ENCODE results near the gene CUX1.

Gene CUX1

DNA sequence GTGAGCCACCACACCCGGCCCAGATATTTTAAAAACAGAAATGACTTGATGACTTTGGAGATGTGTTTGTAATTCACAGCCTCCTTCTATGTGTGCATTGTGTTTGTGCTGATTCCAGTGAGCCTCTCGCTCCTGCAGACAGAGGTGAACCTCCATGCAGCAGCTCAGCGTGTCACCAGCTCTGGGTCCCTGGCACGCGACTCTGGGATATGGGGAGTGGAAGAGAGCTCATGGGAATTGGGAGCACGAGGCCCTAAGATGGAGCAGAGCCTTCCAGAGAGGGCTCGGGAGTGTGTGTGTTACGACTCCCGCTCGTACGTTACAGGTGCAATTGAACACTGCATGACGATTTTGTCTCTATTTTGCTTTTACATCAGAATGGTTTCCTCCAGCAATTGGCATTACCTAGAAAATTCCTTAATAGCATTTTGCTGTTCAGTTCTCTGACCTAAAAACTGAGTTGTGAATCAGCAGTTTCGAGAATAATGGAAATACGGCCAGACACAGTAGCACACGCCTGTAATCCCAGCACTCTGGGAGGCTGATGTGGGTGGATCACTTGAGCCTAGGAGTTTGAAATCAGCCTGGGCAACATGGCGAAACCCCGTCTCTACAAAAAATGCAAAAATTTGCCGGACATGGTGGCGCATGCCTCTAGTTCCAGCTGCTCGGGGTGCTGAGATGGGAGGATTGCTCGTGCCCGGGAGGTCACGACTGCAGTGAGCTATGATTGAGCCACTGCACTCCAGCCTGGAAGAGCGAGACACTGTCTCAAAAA is 204.6 kb downstream of the CUX1 start (continued):
- TF ChIP-seq ZNF792 (tag by site-specific recombination; IDR thresholded peaks at IDR 0.05) (no peak), ZNF394 (tag by site-specific recombination; IDR thresholded peaks at IDR 0.05; ENCODE audit: borderline replicate concordance) (no peak), ZNF37A (tag by site-specific recombination; IDR thresholded peaks at IDR 0.05) (no peak), ZEB2 (tag by site-specific recombination; IDR thresholded peaks at IDR 0.05) (no peak), GFI1B (tag by site-specific recombination; IDR thresholded peaks at IDR 0.05) (no peak), ZNF585B (tag by site-specific recombination; IDR thresholded peaks at IDR 0.05) (no peak), ZNF510 (tag by site-specific recombination; IDR thresholded peaks at IDR 0.05; ENCODE audit: insufficient replicate concordance) (no peak)
- TF ChIP-seq, protein P1, sequence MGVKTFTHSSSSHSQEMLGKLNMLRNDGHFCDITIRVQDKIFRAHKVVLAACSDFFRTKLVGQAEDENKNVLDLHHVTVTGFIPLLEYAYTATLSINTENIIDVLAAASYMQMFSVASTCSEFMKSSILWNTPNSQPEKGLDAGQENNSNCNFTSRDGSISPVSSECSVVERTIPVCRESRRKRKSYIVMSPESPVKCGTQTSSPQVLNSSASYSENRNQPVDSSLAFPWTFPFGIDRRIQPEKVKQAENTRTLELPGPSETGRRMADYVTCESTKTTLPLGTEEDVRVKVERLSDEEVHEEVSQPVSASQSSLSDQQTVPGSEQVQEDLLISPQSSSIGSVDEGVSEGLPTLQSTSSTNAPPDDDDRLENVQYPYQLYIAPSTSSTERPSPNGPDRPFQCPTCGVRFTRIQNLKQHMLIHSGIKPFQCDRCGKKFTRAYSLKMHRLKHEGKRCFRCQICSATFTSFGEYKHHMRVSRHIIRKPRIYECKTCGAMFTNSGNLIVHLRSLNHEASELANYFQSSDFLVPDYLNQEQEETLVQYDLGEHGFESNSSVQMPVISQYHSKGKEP (tag by site-specific recombination; IDR thresholded peaks at IDR 0.05): no peak

DNA sequence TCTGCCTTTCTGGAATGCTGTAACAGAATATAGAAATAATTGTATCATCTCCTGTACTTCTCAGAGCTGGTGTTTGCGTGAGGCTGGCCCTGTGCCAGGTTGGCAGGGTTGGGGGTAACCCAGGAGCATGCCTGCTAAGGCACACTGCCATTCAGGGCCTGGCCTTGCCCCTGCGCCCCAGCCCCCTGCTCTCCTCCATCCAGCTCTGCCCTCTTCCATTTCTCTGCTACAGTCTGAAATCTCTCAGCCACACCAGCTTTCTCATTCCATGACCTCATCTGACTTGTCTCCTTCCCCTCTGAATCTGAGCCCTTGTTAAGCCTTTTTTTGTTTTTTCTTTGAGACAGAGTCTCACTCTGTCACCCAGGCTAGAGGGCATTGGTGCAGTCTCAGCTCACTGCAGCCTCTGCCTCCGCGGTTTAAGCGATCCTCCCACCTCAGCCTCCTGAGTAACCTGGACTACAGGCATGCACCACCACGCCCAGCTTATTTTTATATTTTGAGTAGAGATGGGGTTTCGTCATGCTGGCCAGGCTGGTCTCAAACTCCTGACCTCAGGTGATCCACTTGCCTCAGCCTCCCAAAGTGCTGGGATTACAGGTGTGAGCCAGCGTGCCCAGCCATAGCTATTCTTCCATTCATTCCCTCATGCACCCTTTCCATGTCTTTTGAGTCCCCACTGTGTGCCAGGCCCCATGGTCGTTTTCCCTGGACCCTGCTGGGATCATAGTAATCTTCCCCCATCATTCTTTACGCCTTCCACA is 206.8 kb downstream of the CUX1 start:
- Histone ChIP-seq H3K4me1 (ENCODE audit: control insufficient read depth, insufficient read depth, low read length) (no peaks in the 10 kb centered on the region), H3K36me3 (ENCODE audit: control insufficient read depth in 2 of 2, insufficient read depth in 1 of 2, low read length in 2 of 2) (no peaks in the 10 kb centered on the region), H3K27ac (ENCODE audit: extremely low read depth, low read depth, low read length) (no peak overlapping the region), H3K9me3 (ENCODE audit: control insufficient read depth, insufficient read depth, low read depth, low read length) (no peaks in the 10 kb centered on the region), H3K4me3 (ENCODE audit: low read depth, low read length) (no peak overlapping the region)
- TF ChIP-seq, protein P2, sequence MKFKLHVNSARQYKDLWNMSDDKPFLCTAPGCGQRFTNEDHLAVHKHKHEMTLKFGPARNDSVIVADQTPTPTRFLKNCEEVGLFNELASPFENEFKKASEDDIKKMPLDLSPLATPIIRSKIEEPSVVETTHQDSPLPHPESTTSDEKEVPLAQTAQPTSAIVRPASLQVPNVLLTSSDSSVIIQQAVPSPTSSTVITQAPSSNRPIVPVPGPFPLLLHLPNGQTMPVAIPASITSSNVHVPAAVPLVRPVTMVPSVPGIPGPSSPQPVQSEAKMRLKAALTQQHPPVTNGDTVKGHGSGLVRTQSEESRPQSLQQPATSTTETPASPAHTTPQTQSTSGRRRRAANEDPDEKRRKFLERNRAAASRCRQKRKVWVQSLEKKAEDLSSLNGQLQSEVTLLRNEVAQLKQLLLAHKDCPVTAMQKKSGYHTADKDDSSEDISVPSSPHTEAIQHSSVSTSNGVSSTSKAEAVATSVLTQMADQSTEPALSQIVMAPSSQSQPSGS (tag by site-specific recombination; IDR thresholded peaks at IDR 0.05; ENCODE audit: low read depth): peak; percentile 53
- TF ChIP-seq KLF1 (tag by site-specific recombination; IDR thresholded peaks at IDR 0.05): no peak
- ChIA-PET POLR2A (interaction anchor here (0.8 kb wide), 1 partner anchor 15 kb away, joined by 3 read pairs; no protein-coding TSS in a partner anchor), CTCF (no interaction called here)

DNA sequence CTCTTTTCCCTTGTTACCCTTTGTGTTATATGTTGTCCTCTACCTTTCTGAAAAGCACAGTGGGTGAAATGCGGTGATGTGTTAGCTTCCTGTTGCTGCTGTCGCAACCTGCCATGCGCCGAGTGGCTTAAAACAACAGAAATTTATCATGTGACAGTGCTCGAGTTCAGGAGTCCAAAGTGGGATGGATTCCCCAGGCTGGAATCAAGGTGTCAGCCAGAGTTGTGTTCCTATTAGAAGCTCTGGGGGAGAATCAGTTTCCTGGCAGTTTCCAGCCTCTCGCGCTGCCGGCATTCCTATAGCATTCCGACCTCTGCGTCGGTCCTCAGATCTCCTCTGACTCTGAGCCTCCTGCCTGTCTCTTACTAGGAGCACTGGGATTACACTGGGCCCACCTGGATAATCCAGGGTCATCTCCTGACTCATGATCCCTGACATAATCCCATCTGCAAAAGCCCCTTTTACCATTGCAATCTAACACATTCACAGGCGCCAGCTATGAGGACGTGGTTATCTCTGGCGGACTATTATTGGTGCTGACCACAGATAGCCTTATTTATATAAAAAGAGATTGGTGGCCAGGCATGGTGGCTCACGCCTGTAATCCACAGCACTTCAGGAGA is 207.5 kb downstream of the CUX1 start:
- TF ChIP-seq ZXDB (tag by site-specific recombination; IDR thresholded peaks at IDR 0.05) (no peak), ZNF626 (tag by site-specific recombination; IDR thresholded peaks at IDR 0.05) (no peak), ZNF433 (tag by site-specific recombination; IDR thresholded peaks at IDR 0.05; ENCODE audit: low read depth) (no peak), ZNF404 (tag by site-specific recombination; IDR thresholded peaks at IDR 0.05) (no peak), ZNF146 (tag by site-specific recombination; IDR thresholded peaks at IDR 0.05) (no peak), HOXC10 (CRISPR knock-in tag; IDR thresholded peaks at IDR 0.05) (no peak)
- TF ChIP-seq, protein P1 (tag by site-specific recombination; IDR thresholded peaks at IDR 0.05): 0 out of 2 replicates have a peak, but pooled peaks have one; percentile 44
- no peak overlapping the region for H3K4me3 ChIP-seq (ENCODE audit: low read depth, low read length)
- POLR2A ChIA-PET: interaction anchor here (0.8 kb wide), 1 partner anchor 15 kb away, joined by 3 read pairs; no protein-coding TSS in a partner anchor
- H3K27ac ChIP-seq (ENCODE audit: extremely low read depth, low read depth, low read length): no peak overlapping the region
- CTCF ChIA-PET: interaction anchor here (0.7 kb wide), 2 partner anchors 34 to 168 kb away, joined by 3 read pairs; no protein-coding TSS in a partner anchor
- H3K36me3 ChIP-seq (ENCODE audit: control insufficient read depth in 2 of 2, insufficient read depth in 1 of 2, low read length in 2 of 2): no peaks in the 10 kb centered on the region; a peak in 1 of 3 replicates
- no peaks in the 10 kb centered on the region for H3K4me1 ChIP-seq (ENCODE audit: control insufficient read depth, insufficient read depth, low read length)
- no peaks in the 10 kb centered on the region for H3K9me3 ChIP-seq (ENCODE audit: control insufficient read depth, insufficient read depth, low read depth, low read length)
